Stimulated activated CD8-positive, alpha-beta memory T cell treated with anti-CD3 and anti-CD28 coated beads, Interleukin-15, amount 100 ng/mL, for 24 hours (primary cell): Measurements from ENCODE around the gene XAB2.

Experiments used
- DNase-seq: peaks from one replicate; pipeline ENCODE4 v3.0.0-alpha.2; 2020; ENCODE audit warnings: low read depth

The XAB2 gene

DNA sequence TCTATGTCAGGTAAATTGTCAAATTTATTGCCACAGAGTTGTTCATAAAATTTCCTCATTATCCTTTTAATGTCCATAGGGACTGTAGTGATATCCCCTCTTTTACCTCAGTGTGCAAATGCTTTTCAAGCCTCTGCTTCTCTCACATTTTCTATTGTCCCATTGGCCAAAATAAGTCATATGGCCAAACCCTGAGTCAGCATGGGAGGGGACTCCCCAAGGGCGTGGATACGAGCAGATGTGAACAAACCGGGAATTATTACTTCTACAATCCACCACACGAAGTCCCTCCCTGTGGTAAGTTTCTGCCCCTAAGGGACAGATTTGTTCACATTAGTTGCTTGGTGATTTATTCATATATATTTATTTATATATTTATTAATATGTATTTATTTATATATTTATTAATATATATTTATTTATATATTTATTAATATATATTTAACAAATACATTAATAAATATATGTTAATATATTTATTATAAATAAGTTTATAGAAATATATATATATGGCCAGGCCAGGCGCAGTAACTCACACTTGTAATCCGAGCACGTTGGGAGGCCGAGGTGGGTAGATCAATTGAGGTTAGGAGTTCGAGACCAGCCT is 53.8 kb downstream of the XAB2 start:
- DNase-seq: no peak

- DNase-seq: no peak
Observed at GRCh38 chr19:7570761-7571160, 58.6 kb downstream of the XAB2 start.
